H9 (cell line): Measurements from ENCODE around the gene ADGRA1. TPM values are rescaled to one million over a fixed set of nuclear protein-coding genes. Genes with fewer than 3 reads are reported as not detected.
A peak's percentile ranks its signal among the peaks of the same experiment; 100 is the strongest.

ENCODE experiments used
- DNase-seq: peaks from one replicate; pipeline ENCODE4 v3.0.0-alpha.2; 2017
- H2AFZ ChIP-seq: one replicate; pipeline ENCODE4 v1.6.1; 2013; ENCODE audit warnings: mild to moderate bottlenecking, low read length, control low read depth, moderate library complexity
- H2AK5ac ChIP-seq: 2 replicates; pipeline ENCODE4 v1.6.1; 2013; ENCODE audit warnings: low read length, control low read depth, mixed read lengths; ENCODE audit not compliant: insufficient read length
- H2BK120ac ChIP-seq: one replicate; pipeline ENCODE4 v1.6.1; 2013; ENCODE audit warnings: low read depth, mild to moderate bottlenecking, low read length, control low read depth, inconsistent platforms; ENCODE audit not compliant: poor library complexity, severe bottlenecking
- H2BK12ac ChIP-seq: 2 replicates; pipeline ENCODE4 v1.6.1; 2013; ENCODE audit warnings: low read length, control low read depth, mixed read lengths, low read depth; ENCODE audit not compliant: insufficient read length
- H2BK15ac ChIP-seq: 2 replicates; pipeline ENCODE4 v1.6.1; 2013; ENCODE audit warnings: low read depth, low read length, control low read depth
- H2BK20ac ChIP-seq: one replicate; pipeline ENCODE4 v1.6.1; 2013; ENCODE audit warnings: low read depth, mild to moderate bottlenecking, low read length, control low read depth, inconsistent platforms; ENCODE audit not compliant: poor library complexity, severe bottlenecking
- H2BK5ac ChIP-seq: 2 replicates; pipeline ENCODE4 v1.6.1; 2013; ENCODE audit warnings: low read length, control low read depth, mixed read lengths; ENCODE audit not compliant: insufficient read length
- H3K14ac ChIP-seq: 2 replicates; pipeline ENCODE4 v1.6.1; 2013; ENCODE audit warnings: low read length, control low read depth; ENCODE audit not compliant: insufficient read depth
- H3K18ac ChIP-seq: 2 replicates; pipeline ENCODE4 v1.6.1; 2013; ENCODE audit warnings: low read depth, mild to moderate bottlenecking, mixed read lengths, low read length, control low read depth; ENCODE audit not compliant: insufficient read length
- H3K23ac ChIP-seq: 2 replicates; pipeline ENCODE4 v1.6.1; 2013; ENCODE audit warnings: low read length, control low read depth, mixed read lengths, low read depth; ENCODE audit not compliant: insufficient read length
- H3K23me2 ChIP-seq: 2 replicates; pipeline ENCODE4 v1.6.1; 2013; ENCODE audit warnings: low read depth, mild to moderate bottlenecking, mixed read lengths, low read length, control low read depth; ENCODE audit not compliant: insufficient read length, poor library complexity, severe bottlenecking
- H3K27ac ChIP-seq: 2 replicates; pipeline ENCODE4 v1.5.1; 2013; ENCODE audit warnings: low read length, control low read depth, mixed read lengths, low read depth; ENCODE audit not compliant: insufficient read length
- H3K27me3 ChIP-seq: 2 replicates; pipeline ENCODE4 v1.6.1; 2013; ENCODE audit warnings: low read length, control low read depth, inconsistent platforms; ENCODE audit not compliant: insufficient read depth
- H3K4ac ChIP-seq: 2 replicates; pipeline ENCODE4 v1.6.1; 2013; ENCODE audit warnings: low read depth, mild to moderate bottlenecking, control low read depth, inconsistent platforms, low read length, moderate library complexity
- H3K4me1 ChIP-seq: 2 replicates; pipeline ENCODE4 v1.6.1; 2013; ENCODE audit warnings: low read length, control low read depth, inconsistent platforms; ENCODE audit not compliant: insufficient read depth
- H3K4me2 ChIP-seq: 2 replicates; pipeline ENCODE4 v1.6.1; 2013; ENCODE audit warnings: low read length, control low read depth, mixed read lengths; ENCODE audit not compliant: insufficient read length, insufficient read depth
- H3K56ac ChIP-seq: 2 replicates; pipeline ENCODE4 v1.6.1; 2013; ENCODE audit warnings: low read depth, mild to moderate bottlenecking, mixed read lengths, low read length, control low read depth; ENCODE audit not compliant: insufficient read length
- H3K79me1 ChIP-seq: 2 replicates; pipeline ENCODE4 v1.6.1; 2013; ENCODE audit warnings: low read depth, mild to moderate bottlenecking, moderate library complexity, low read length, control low read depth, inconsistent platforms; ENCODE audit not compliant: insufficient read depth, poor library complexity, severe bottlenecking
- H3K79me2 ChIP-seq: 2 replicates; pipeline ENCODE4 v1.6.1; 2013; ENCODE audit warnings: low read length, control low read depth, inconsistent platforms; ENCODE audit not compliant: insufficient read depth
- H3K9ac ChIP-seq: 2 replicates; pipeline ENCODE4 v1.6.1; 2013; ENCODE audit warnings: low read length, control low read depth, mixed read lengths; ENCODE audit not compliant: insufficient read length; ENCODE audit errors: extremely low read depth
- H3K9me3 ChIP-seq: one replicate; pipeline ENCODE4 v1.6.1; 2013; ENCODE audit warnings: low read depth, low read length, inconsistent platforms; ENCODE audit not compliant: control insufficient read depth
- H3T11ph ChIP-seq: one replicate; pipeline ENCODE4 v1.6.1; 2013; ENCODE audit warnings: mild to moderate bottlenecking, low read length, control low read depth, inconsistent platforms
- H4K20me1 ChIP-seq: one replicate; pipeline ENCODE4 v1.6.1; 2013; ENCODE audit not compliant: control insufficient read depth, insufficient read length, insufficient read depth
- H4K5ac ChIP-seq: 2 replicates; pipeline ENCODE4 v1.6.1; 2013; ENCODE audit warnings: low read depth, mild to moderate bottlenecking, mixed read lengths, low read length, control low read depth; ENCODE audit not compliant: insufficient read length
- H4K8ac ChIP-seq: replicated peaks from 2 replicates; pipeline ENCODE4 v1.6.1; 2013; ENCODE audit warnings: low read length, control low read depth, mixed read lengths, low read depth; ENCODE audit not compliant: insufficient read length
- H4K91ac ChIP-seq: 2 replicates; pipeline ENCODE4 v1.6.1; 2013; ENCODE audit warnings: low read depth, mild to moderate bottlenecking, moderate library complexity, mixed read lengths, low read length, control low read depth; ENCODE audit not compliant: insufficient read length
- H3K27ac Mint-ChIP-seq, 3 experiments: 2 replicates in 2 of 3; 3 replicates in 1 of 3; pipeline ENCODE4 v1.8.0; 2020 to 2021; ENCODE audit warnings: mixed read lengths in 3 of 3, mild to moderate bottlenecking in 1 of 3, moderate library complexity in 1 of 3
- H3K27me3 Mint-ChIP-seq: 2 replicates; pipeline ENCODE4 v1.8.0; 2021; ENCODE audit warnings: low read depth, mild to moderate bottlenecking, moderate library complexity, mixed read lengths
- H3K36me3 Mint-ChIP-seq, 3 experiments: 2 replicates in 2 of 3; 3 replicates in 1 of 3; pipeline ENCODE4 v1.8.0; 2020 to 2021; ENCODE audit warnings: low read depth in 3 of 3, mixed read lengths in 3 of 3; ENCODE audit not compliant: insufficient read depth in 1 of 3
- H3K4me1 Mint-ChIP-seq, 2 experiments: 2 replicates each; pipeline ENCODE4 v1.8.0; 2020; ENCODE audit warnings: mixed read lengths in 2 of 2
- H3K4me3 Mint-ChIP-seq, 2 experiments: 2 replicates in 1 of 2; 3 replicates in 1 of 2; pipeline ENCODE4 v1.8.0; 2020 to 2021; ENCODE audit warnings: mild to moderate bottlenecking in 2 of 2, mixed read lengths in 2 of 2, moderate library complexity in 1 of 2
- H3K9me3 Mint-ChIP-seq, 2 experiments: 2 replicates in 1 of 2; 3 replicates in 1 of 2; pipeline ENCODE4 v1.8.0; 2020; ENCODE audit warnings: mild to moderate bottlenecking in 2 of 2, mixed read lengths in 2 of 2, moderate library complexity in 1 of 2
- WGBS: extraction: QIAGEN DNeasy Blood & Tissue Kit; methylation state at CpG from one replicate; pipeline ENCODE4 v1.1.7; 2013; ENCODE audit warnings: missing lambda C conversion rate, low lambda C conversion rate, mixed read lengths; ENCODE audit not compliant: insufficient read length; ENCODE audit errors: extremely low coverage; 5-methylcytosine and 5-hydroxymethylcytosine counted together
- total RNA-seq: library from RNA; stranded (reverse); gene quantifications from 2 replicates; pipeline ENCODE4 v1.2.1, GENCODE V29; 2021
- TF ChIP-seq, protein P1 (sequence below): fragments of 200-600 bp; sonication (generic); conservative IDR thresholded peaks from 3 replicates; pipeline ENCODE4 v1.8.0; 2021; ENCODE audit warnings: antibody characterized with exemption, mild to moderate bottlenecking

The ADGRA1 gene
- total RNA-seq, 1 experiment from 2014 or later, result 0.11 TPM

DNA sequence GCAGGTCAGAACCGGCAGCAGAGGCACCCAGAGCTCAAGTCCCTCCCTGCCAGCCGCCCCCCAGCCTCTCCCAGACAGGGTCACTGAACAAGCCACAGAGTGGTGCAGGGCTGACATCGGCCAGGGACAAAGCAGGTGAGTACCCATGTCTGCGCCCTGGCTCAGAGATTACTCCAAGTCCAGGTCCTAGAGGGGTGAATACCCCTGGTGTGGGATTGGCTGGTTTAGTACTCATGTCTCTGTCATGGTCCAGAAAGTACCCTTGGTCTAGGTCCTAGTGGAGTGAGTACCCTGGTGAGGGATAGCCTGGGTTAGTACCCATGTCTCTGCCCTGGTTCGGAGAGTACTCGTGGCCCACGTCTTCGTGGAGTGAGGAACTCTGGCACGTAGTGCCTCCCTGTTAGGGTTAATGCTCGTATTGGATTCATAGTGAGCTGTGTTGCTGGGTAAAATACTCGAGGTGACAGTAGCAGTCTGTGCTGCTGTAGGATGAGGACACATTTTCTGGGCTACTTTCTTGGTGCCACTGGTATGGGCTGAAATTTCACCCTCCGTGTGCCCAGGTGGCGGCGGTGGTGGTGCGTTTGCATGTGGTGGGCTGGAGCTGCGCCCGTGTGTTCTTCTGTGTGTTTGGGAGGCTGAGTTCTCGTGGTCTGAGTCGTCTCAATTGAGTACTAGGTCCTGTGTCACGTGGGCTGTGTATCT, 46.8 kb downstream of the ADGRA1 start:
- H3K79me2 ChIP-seq, result no peaks in the 10 kb centered on the region
- no peak overlapping the region for H4K91ac ChIP-seq
- H2AFZ ChIP-seq, result no peak overlapping the region
- H2BK15ac ChIP-seq, result no peak overlapping the region
- H3K23ac ChIP-seq, result no peak overlapping the region
- H3K4ac ChIP-seq, result no peak overlapping the region
- H3K27ac Mint-ChIP-seq, result peak overlapping the region; percentile 45 to 87 (median 49); a peak in 5 of 7 replicates
- H4K20me1 ChIP-seq, result no peaks in the 10 kb centered on the region
- no peak overlapping the region for H3K9ac ChIP-seq
- no peaks in the 10 kb centered on the region for H3K36me3 Mint-ChIP-seq
- no peak overlapping the region for H2BK20ac ChIP-seq
- H3K4me1 Mint-ChIP-seq, result peaks cover 0 to 2% of the 10 kb centered on the region in 2 experiments; a peak in 1 of 4 replicates
- peaks cover 0 to 4% of the 10 kb centered on the region in 2 experiments; a peak in 1 of 5 replicates for H3K9me3 Mint-ChIP-seq
- no peak overlapping the region for H2BK12ac ChIP-seq
- no peaks in the 10 kb centered on the region for H3K4me1 ChIP-seq
- no peak overlapping the region for H3K4me2 ChIP-seq
- no peaks in the 10 kb centered on the region for H3K9me3 ChIP-seq
- H4K5ac ChIP-seq, result no peak overlapping the region
- H3K56ac ChIP-seq, result no peak overlapping the region
- H2BK5ac ChIP-seq, result no peak overlapping the region
- no peaks in the 10 kb centered on the region for H3K79me1 ChIP-seq
- TF ChIP-seq, protein P1, sequence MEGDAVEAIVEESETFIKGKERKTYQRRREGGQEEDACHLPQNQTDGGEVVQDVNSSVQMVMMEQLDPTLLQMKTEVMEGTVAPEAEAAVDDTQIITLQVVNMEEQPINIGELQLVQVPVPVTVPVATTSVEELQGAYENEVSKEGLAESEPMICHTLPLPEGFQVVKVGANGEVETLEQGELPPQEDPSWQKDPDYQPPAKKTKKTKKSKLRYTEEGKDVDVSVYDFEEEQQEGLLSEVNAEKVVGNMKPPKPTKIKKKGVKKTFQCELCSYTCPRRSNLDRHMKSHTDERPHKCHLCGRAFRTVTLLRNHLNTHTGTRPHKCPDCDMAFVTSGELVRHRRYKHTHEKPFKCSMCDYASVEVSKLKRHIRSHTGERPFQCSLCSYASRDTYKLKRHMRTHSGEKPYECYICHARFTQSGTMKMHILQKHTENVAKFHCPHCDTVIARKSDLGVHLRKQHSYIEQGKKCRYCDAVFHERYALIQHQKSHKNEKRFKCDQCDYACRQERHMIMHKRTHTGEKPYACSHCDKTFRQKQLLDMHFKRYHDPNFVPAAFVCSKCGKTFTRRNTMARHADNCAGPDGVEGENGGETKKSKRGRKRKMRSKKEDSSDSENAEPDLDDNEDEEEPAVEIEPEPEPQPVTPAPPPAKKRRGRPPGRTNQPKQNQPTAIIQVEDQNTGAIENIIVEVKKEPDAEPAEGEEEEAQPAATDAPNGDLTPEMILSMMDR, result no peak
- H2AK5ac ChIP-seq, result no peak overlapping the region
- H3K14ac ChIP-seq, result no peak overlapping the region
- 0 out of 5 replicates have a peak overlapping the region, but pooled peaks of 1 of the 2 experiments have one; percentile 2 for H3K4me3 Mint-ChIP-seq
- no peak overlapping the region for H3K18ac ChIP-seq
- H3T11ph ChIP-seq, result no peak overlapping the region
- no peak overlapping the region for H3K27ac ChIP-seq
- H3K23me2 ChIP-seq, result no peaks in the 10 kb centered on the region
- peaks cover 2% of the 10 kb centered on the region for H3K27me3 Mint-ChIP-seq
- no peak overlapping the region for H2BK120ac ChIP-seq
- no CpG with 5 or more reads among the region's 20 CpGs for WGBS
- no peak overlapping the region for H4K8ac ChIP-seq
- H3K27me3 ChIP-seq, result no peaks in the 10 kb centered on the region
- DNase-seq, result peak; percentile 43
